ENCODE data around the gene LRRFIP1.

DNA sequence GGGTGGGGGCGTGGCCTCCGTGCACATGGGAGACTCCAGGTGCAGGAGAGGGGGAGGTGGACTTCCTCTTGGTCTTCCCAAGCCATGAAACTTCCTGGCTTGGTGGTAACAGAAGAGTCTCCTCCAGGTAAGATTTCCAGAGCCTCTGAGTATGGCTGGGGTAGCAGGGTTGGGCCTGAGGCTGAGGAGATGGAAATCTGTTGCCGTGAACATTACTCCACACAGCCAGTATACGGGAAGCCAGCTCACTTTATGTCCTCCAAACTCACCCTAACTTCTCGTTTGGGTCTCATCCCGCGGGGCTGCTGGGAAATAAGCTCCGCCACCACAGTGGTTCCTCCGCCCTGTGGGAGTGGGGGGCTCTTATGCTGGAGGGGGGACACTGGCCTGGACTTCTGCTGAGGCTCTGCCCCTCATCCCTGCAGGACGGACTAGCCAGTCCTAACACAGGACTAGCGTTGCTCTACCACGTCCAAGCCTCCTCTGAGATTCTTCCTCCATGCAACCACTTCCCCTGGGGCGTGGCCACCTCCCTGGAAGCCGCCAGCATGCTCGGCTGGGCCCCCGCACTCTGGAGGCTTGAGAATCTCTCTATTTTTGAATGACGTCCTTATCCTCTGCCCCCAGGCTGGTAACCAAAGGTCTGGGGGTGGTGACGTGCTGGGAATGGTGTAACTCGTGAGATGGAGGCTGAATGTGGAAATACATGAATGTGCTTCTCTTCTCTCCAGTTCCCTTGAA lies 36.1 kb upstream of the LRRFIP1 start:
- no peak for TF ChIP-seq EZH2 (IDR thresholded peaks at IDR 0.05; ENCODE audit: borderline replicate concordance, insufficient read depth, low read depth, low read length, poor library complexity, severe bottlenecking)
- TF ChIP-seq, protein P1, sequence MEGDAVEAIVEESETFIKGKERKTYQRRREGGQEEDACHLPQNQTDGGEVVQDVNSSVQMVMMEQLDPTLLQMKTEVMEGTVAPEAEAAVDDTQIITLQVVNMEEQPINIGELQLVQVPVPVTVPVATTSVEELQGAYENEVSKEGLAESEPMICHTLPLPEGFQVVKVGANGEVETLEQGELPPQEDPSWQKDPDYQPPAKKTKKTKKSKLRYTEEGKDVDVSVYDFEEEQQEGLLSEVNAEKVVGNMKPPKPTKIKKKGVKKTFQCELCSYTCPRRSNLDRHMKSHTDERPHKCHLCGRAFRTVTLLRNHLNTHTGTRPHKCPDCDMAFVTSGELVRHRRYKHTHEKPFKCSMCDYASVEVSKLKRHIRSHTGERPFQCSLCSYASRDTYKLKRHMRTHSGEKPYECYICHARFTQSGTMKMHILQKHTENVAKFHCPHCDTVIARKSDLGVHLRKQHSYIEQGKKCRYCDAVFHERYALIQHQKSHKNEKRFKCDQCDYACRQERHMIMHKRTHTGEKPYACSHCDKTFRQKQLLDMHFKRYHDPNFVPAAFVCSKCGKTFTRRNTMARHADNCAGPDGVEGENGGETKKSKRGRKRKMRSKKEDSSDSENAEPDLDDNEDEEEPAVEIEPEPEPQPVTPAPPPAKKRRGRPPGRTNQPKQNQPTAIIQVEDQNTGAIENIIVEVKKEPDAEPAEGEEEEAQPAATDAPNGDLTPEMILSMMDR (IDR thresholded peaks at IDR 0.05): no peak
